ENCODE measurements around the gene RAB3IL1.

RAB3IL1 gene

GRCh38 chr11:61948505-61948904 is 31.1 kb upstream of the RAB3IL1 start:
- ChIA-PET POLR2A (interaction anchor here (0.6 to 1.3 kb wide), 2 partner anchors 152 to 200 kb away, joined by 4 to 5 read pairs; no protein-coding TSS in a partner anchor), CTCF (interaction anchor here (0.7 to 10.0 kb wide), 42 partner anchors 11 to 183 kb away, joined by 3 to 173 read pairs (median 6); partner anchors contain the start of genes FADS1, FEN1, FTH1 and TMEM258)
- DNase-seq (ENCODE audit: extremely low spot score): no peak
- TF ChIP-seq CTCF (IDR thresholded peaks at IDR 0.05; ENCODE audit: control extremely low read depth, extremely low read depth, low read depth, missing control alignments): no peak

GRCh38 chr11:61947486-61948210 is 30.3 kb upstream of the RAB3IL1 start:
- peak; percentile 94 for TF ChIP-seq CTCF (IDR thresholded peaks at IDR 0.05; ENCODE audit: control extremely low read depth, extremely low read depth, low read depth, missing control alignments)
- POLR2A ChIA-PET: interaction anchor here (0.7 to 1.3 kb wide), 2 partner anchors 39 to 151 kb away, joined by 3 to 4 read pairs; no protein-coding TSS in a partner anchor

GRCh38 chr11:61946894-61947293 is 29.5 kb upstream of the RAB3IL1 start:
- ChIA-PET POLR2A (interaction anchor here (1.3 kb wide), 1 partner anchor 150 kb away, joined by 4 read pairs; no protein-coding TSS in a partner anchor), CTCF (interaction anchor here (0.6 to 10.0 kb wide), 43 partner anchors 10 to 200 kb away, joined by 3 to 173 read pairs (median 7); partner anchors contain the start of genes FEN1 and TMEM258)
- DNase-seq (ENCODE audit: extremely low spot score): no peak
- no peak for TF ChIP-seq CTCF (IDR thresholded peaks at IDR 0.05; ENCODE audit: control extremely low read depth, extremely low read depth, low read depth, missing control alignments)

More at GRCh38 chr11:61947486-61948210, 30.3 kb upstream of the RAB3IL1 start:
- CTCF ChIA-PET: interaction anchor here (0.6 to 10.0 kb wide), 60 partner anchors 10 to 200 kb away, joined by 3 to 173 read pairs (median 6); partner anchors contain the start of genes FADS1, FEN1, FTH1 and TMEM258
- DNase-seq (ENCODE audit: extremely low spot score): peak; percentile 87

DNA sequence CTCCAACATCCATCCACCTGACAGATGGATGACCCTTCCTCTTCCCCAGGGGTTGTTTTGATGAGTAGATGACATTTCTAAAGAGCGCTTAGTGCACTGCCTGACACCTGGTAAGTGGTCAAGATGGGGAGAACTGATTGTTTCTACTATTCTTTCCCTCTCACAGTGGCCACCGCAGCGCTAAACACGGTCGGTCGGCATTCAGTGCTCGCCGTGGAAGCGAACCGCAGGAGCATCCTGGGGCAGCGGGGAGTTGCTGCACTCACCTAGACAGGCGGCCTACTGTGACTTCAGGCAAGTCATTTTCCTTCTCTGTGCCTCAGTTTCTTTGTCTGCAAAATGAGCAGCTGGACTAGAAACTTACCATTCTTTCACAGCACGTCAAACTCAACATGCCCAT is 27.8 kb upstream of the RAB3IL1 start:
- DNase-seq (ENCODE audit: extremely low spot score): no peak
- CTCF ChIA-PET: interaction anchor here (1.0 to 10.0 kb wide), 8 partner anchors 13 to 163 kb away, joined by 3 to 173 read pairs (median 26); partner anchors contain the start of genes FEN1 and TMEM258
- POLR2A ChIA-PET: no interaction called here
- no peak for TF ChIP-seq CTCF (IDR thresholded peaks at IDR 0.05; ENCODE audit: control extremely low read depth, extremely low read depth, low read depth, missing control alignments)

DNA sequence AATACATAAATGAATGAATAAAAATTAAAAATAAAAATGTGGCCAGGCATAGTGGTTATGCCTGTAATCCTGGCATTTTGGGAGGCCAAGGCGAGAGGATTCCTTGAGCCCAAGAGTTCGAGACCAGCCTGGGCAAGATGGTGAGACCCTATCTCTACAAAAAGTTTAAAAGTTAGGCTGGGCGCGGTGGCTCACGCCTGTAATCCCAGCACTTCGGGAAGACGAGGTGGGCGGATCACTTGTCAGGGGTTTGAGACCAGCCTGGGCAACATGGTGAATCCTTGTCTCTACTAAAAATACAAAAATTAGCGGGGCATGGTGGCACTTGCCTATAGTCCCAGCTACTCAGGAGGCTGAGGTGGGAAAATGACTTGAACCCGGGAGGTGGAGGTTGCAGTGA is 23.1 kb upstream of the RAB3IL1 start:
- DNase-seq (ENCODE audit: extremely low spot score): no peak
- ChIA-PET POLR2A (no interaction called here), CTCF (no interaction called here)
- no peak for TF ChIP-seq CTCF (IDR thresholded peaks at IDR 0.05; ENCODE audit: control extremely low read depth, extremely low read depth, low read depth, missing control alignments)

GRCh38 chr11:61935861-61936260 is 18.5 kb upstream of the RAB3IL1 start:
- no peak for DNase-seq (ENCODE audit: extremely low spot score)
- no peak for TF ChIP-seq CTCF (IDR thresholded peaks at IDR 0.05; ENCODE audit: control extremely low read depth, extremely low read depth, low read depth, missing control alignments)
- POLR2A ChIA-PET: no interaction called here
- CTCF ChIA-PET: interaction anchor here (2.0 to 5.7 kb wide), 3 partner anchors 11 to 146 kb away, joined by 8 to 36 read pairs (median 10); no protein-coding TSS in a partner anchor

All from GM10248 (cell line).